K562 (cell line): ENCODE results near the gene MAN1A1. TPM values are rescaled to one million over a fixed set of nuclear protein-coding genes. Genes with fewer than 3 reads are reported as not detected.

Experiments used
- ETV6 ChIP-seq, 3 experiments: fragments of 150-350 bp in 1 of 3; sonication (generic) in 1 of 3; formaldehyde crosslinking in 1 of 3; IDR thresholded peaks; 2 replicates each; pipeline versions ENCODE4 v1.6.1 to v1.8.0; 2014 to 2022; ENCODE audit warnings: borderline replicate concordance in 2 of 3, low read depth in 2 of 3, antibody characterized with exemption in 1 of 3, low read length in 1 of 3, mild to moderate bottlenecking in 1 of 3, missing genetic modification reagents in 1 of 3
- FOSL1 ChIP-seq: fragments of 200-800 bp; sonication (Bioruptor generic); conservative IDR thresholded peaks from 2 replicates; pipeline ENCODE4 v1.6.1; 2016; ENCODE audit warnings: missing genetic modification characterization, missing compliant biosample characterization
- ILK ChIP-seq: fragments of 450-650 bp; IDR thresholded peaks from 2 replicates; pipeline ENCODE4 v1.6.1; 2016; ENCODE audit warnings: missing genetic modification characterization, low read depth, mild to moderate bottlenecking, missing compliant biosample characterization, moderate library complexity, borderline replicate concordance
- JUNB ChIP-seq: fragments of 450-650 bp; formaldehyde crosslinking; conservative IDR thresholded peaks from 2 replicates; pipeline ENCODE4 v1.4.0; 2020; ENCODE audit warnings: mild to moderate bottlenecking
- KDM1A ChIP-seq, 2 experiments: fragments of 450-650 bp; IDR thresholded peaks; 2 replicates each; pipeline ENCODE4 v1.6.1; 2016; ENCODE audit warnings: mild to moderate bottlenecking in 2 of 2
- KLF1 ChIP-seq: fragments of 450-650 bp; IDR thresholded peaks from 2 replicates; pipeline ENCODE4 v1.6.1; 2016; ENCODE audit warnings: missing genetic modification characterization, missing compliant biosample characterization
- LCOR ChIP-seq: sonication (generic); formaldehyde crosslinking; IDR thresholded peaks from 2 replicates; pipeline ENCODE4 v1.8.0; 2022; ENCODE audit warnings: mild to moderate bottlenecking, missing genetic modification reagents
- NCOA4 ChIP-seq: fragments of 450-650 bp; IDR thresholded peaks from 2 replicates; pipeline ENCODE4 v1.6.1; 2018; ENCODE audit warnings: mild to moderate bottlenecking; ENCODE audit not compliant: partially characterized antibody
- NEUROD1 ChIP-seq: fragments of 150-350 bp; IDR thresholded peaks from 2 replicates; pipeline ENCODE4 v1.6.1; 2014; ENCODE audit warnings: borderline replicate concordance, low read length, low read depth; ENCODE audit not compliant: partially characterized antibody
- PRMT5 ChIP-seq: sonication (generic); formaldehyde crosslinking; IDR thresholded peaks from 2 replicates; pipeline ENCODE4 v1.5.0; 2020; ENCODE audit warnings: missing genetic modification reagents
- SMARCA4 ChIP-seq: fragments of 450-650 bp; IDR thresholded peaks from 2 replicates; pipeline ENCODE4 v1.6.1; 2016
- SUPT5H ChIP-seq: fragments of 450-650 bp; IDR thresholded peaks from 2 replicates; pipeline ENCODE4 v1.6.1; 2016
- ZNF23 ChIP-seq: fragments of 250-450 bp; sonication (Bioruptor Pico); IDR thresholded peaks from 2 replicates; pipeline ENCODE4 v1.4.0; 2020; ENCODE audit warnings: mild to moderate bottlenecking
- ZNF316 ChIP-seq: fragments of 450-650 bp; IDR thresholded peaks from 2 replicates; pipeline ENCODE4 v1.6.1; 2016
- ZNF79 ChIP-seq: fragments of 250-450 bp; sonication (Bioruptor Pico); IDR thresholded peaks from 2 replicates; pipeline ENCODE4 v1.4.0; 2020; ENCODE audit warnings: low read depth, mild to moderate bottlenecking, moderate library complexity
- polyA plus RNA-seq, 8 experiments: library from polyadenylated mRNA; depleted of rRNA in 4 of 8; stranded (reverse) in 5 of 8; unstranded in 3 of 8; fragments of >200 nt; fragmentation: Nextera tagmentation in 2 of 8; fragmentation: Illumina TruSeq in 1 of 8; extraction: Ambion mirVana in 2 of 8; extraction: Trizol in 1 of 8; gene quantifications; 2 replicates each; pipeline versions ENCODE4 v1.2.1 to v1.2.3, GENCODE V29; 2011 to 2014; ENCODE audit warnings: inconsistent platforms in 1 of 8, missing spikeins in 1 of 8
- total RNA-seq, 7 experiments: library from RNA; depleted of rRNA in 6 of 7; stranded (reverse); fragments of >200 nt in 6 of 7; fragmentation: Illumina TruSeq in 2 of 7; extraction: Trizol in 2 of 7; gene quantifications; 2 replicates each; pipeline versions ENCODE4 v1.2.1 to v1.2.3, GENCODE V29; 2011 to 2021; ENCODE audit warnings: low replicate concordance in 1 of 7
- TF ChIP-seq, protein P1 (sequence below): fragments of 250-450 bp; sonication (Bioruptor Pico); IDR thresholded peaks from 2 replicates; pipeline ENCODE4 v1.8.0; 2021; ENCODE audit warnings: moderate library complexity, mild to moderate bottlenecking, inconsistent platforms
- TF ChIP-seq, protein P2 (sequence below): fragments of 250-450 bp; sonication (Bioruptor Pico); IDR thresholded peaks from 2 replicates; pipeline ENCODE4 v1.5.0; 2021; ENCODE audit warnings: mild to moderate bottlenecking, moderate library complexity
- TF ChIP-seq, protein P3 (sequence below): fragments of 450-650 bp; conservative IDR thresholded peaks from 2 replicates; pipeline ENCODE4 v1.6.1; 2016; ENCODE audit warnings: missing genetic modification characterization, low read depth, mild to moderate bottlenecking, control low read depth, missing compliant biosample characterization
- TF ChIP-seq, protein P4 (sequence below): sonication (generic); formaldehyde crosslinking; IDR thresholded peaks from 2 replicates; pipeline ENCODE4 v1.8.1; 2023; ENCODE audit warnings: mild to moderate bottlenecking, missing genetic modification reagents

The MAN1A1 gene
- total and polyA plus RNA-seq, 9 of the 15 experiments (the other 6 are each of a cell fraction or from before 2014, with no cell fraction given): 24.5 to 78.4 (median 59.7) TPM

DNA sequence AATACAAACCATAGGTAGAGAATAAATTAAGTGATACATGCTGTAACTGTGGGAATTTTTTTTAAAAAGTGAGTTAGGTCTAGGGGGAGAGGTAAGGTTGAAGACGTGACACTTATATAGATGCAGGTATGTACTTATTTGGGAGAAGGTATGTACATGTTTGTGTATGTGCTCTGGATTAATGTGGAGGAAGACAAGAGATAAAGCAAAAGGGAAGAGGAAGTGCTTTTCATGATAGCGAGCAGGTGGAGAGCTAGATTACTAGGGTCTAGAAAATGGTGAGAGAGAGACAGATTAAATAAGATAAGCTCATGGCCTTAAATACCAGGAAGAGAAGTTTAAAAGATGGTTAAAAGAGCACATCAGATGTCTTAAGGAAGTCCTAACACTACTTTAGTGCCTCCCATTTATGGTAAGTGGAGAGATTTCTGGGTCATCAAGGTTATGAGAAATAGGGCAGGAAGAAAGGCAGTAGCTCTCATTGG lies 92.5 kb downstream of the MAN1A1 start (continued):
- 0 out of 2 replicates have a peak, but pooled peaks have one; percentile 36 for TF ChIP-seq FOSL1 (tag)
- TF ChIP-seq ZNF316: no peak
- no peak for TF ChIP-seq PRMT5 (CRISPR knock-in tag)
- TF ChIP-seq ILK: no peak
- TF ChIP-seq LCOR (CRISPR knock-in tag): 0 out of 2 replicates have a peak, but pooled peaks have one; percentile 67
- peak; percentile 54 for TF ChIP-seq NEUROD1
- TF ChIP-seq JUNB (CRISPR knock-in tag): no peak
- TF ChIP-seq, protein P1, sequence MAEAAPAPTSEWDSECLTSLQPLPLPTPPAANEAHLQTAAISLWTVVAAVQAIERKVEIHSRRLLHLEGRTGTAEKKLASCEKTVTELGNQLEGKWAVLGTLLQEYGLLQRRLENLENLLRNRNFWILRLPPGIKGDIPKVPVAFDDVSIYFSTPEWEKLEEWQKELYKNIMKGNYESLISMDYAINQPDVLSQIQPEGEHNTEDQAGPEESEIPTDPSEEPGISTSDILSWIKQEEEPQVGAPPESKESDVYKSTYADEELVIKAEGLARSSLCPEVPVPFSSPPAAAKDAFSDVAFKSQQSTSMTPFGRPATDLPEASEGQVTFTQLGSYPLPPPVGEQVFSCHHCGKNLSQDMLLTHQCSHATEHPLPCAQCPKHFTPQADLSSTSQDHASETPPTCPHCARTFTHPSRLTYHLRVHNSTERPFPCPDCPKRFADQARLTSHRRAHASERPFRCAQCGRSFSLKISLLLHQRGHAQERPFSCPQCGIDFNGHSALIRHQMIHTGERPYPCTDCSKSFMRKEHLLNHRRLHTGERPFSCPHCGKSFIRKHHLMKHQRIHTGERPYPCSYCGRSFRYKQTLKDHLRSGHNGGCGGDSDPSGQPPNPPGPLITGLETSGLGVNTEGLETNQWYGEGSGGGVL (CRISPR knock-in tag): no peak
- no peak for TF ChIP-seq NCOA4
- TF ChIP-seq, protein P2, sequence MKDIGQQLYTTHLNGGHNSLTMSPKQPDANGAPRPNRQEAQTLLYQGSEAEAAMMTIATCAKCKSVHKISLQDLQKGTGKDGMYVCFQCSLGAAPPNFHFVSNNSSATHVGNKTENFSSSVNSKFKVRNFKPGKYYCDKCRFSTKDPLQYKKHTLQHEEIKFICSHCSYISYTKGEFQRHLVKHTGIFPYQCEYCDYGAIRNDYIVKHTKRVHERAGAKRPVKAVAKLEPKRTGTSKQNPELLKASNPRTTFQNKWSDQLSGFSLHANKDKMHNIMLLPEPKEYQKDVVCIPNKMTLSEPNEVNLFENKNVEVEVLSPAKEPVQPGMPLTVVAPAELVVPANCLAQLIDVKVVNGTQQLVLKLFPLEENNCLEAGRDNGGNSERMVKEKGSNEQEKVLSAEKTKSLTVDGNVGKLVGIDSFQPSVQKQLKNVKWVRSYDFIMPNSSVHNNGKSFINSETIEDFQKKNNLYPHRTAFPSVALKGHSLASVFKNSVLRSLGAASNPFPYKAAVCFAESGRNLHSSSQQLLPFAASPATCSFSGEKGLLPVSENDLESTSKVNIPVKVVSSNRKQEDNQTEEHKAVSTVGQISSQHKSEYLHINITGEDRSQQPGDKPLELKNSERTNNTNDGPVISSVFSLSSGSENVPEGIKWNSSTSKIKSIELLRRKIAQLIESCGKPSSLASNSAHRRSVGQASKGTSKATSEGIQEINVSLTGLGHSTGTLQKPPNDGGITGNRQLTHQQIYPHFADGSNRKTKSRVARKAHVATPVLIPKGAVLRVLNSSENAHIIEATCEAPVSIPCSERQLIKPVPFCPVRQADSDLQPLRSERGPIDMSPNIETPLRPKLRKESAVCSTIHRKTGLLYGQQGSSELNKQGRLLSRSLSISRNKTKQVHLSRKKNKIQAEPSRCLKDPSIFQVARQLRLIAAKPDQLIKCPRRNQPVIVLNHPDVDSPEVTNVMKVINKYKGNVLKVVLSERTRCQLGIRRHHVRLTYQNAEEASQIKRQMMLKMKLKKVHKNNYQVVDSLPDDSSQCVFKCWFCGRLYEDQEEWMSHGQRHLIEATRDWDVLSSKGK (CRISPR knock-in tag): no peak
- TF ChIP-seq, protein P3, sequence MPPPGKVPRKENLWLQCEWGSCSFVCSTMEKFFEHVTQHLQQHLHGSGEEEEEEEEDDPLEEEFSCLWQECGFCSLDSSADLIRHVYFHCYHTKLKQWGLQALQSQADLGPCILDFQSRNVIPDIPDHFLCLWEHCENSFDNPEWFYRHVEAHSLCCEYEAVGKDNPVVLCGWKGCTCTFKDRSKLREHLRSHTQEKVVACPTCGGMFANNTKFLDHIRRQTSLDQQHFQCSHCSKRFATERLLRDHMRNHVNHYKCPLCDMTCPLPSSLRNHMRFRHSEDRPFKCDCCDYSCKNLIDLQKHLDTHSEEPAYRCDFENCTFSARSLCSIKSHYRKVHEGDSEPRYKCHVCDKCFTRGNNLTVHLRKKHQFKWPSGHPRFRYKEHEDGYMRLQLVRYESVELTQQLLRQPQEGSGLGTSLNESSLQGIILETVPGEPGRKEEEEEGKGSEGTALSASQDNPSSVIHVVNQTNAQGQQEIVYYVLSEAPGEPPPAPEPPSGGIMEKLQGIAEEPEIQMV: no peak
- TF ChIP-seq ETV6 (IDR thresholded peaks at IDR 0.05; ENCODE audit: borderline replicate concordance in 1 of 2, low read depth in 2 of 2, low read length in 1 of 2): peak; percentile 83 to 94
- TF ChIP-seq ETV6 (CRISPR knock-in tag; IDR thresholded peaks at IDR 0.05; ENCODE audit: borderline replicate concordance): no peak
- TF ChIP-seq KLF1 (tag): no peak
- TF ChIP-seq KDM1A (IDR thresholded peaks at IDR 0.05): peak; percentile 84 to 85; a peak in 2 of 4 replicates
- TF ChIP-seq, protein P4, sequence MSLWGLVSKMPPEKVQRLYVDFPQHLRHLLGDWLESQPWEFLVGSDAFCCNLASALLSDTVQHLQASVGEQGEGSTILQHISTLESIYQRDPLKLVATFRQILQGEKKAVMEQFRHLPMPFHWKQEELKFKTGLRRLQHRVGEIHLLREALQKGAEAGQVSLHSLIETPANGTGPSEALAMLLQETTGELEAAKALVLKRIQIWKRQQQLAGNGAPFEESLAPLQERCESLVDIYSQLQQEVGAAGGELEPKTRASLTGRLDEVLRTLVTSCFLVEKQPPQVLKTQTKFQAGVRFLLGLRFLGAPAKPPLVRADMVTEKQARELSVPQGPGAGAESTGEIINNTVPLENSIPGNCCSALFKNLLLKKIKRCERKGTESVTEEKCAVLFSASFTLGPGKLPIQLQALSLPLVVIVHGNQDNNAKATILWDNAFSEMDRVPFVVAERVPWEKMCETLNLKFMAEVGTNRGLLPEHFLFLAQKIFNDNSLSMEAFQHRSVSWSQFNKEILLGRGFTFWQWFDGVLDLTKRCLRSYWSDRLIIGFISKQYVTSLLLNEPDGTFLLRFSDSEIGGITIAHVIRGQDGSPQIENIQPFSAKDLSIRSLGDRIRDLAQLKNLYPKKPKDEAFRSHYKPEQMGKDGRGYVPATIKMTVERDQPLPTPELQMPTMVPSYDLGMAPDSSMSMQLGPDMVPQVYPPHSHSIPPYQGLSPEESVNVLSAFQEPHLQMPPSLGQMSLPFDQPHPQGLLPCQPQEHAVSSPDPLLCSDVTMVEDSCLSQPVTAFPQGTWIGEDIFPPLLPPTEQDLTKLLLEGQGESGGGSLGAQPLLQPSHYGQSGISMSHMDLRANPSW (CRISPR knock-in tag): no peak
- 0 out of 2 replicates have a peak, but pooled peaks have one; percentile 21 for TF ChIP-seq SUPT5H
- TF ChIP-seq ZNF79 (CRISPR knock-in tag): no peak
- no peak for TF ChIP-seq ZNF23 (CRISPR knock-in tag)
- peak; percentile 98 for TF ChIP-seq SMARCA4
